ENCODE results near the gene OSM. TPM values are rescaled to one million over a fixed set of nuclear protein-coding genes. Genes with fewer than 3 reads are reported as not detected.

The OSM gene
- total RNA-seq, 4 donors from 2014 or later: 0.76 to 8.8 (median 0.76) TPM; not detected in 1

GRCh38 chr22:30297991-30298701 lies 31.5 kb upstream of the OSM start:
- no peaks in the 10 kb centered on the region for H3K4me1 ChIP-seq
- no peaks in the 10 kb centered on the region for H3K9me3 ChIP-seq
- no peaks in the 10 kb centered on the region for H3K27me3 ChIP-seq
- no peak for DNase-seq
- TF ChIP-seq CTCF (IDR thresholded peaks at IDR 0.05): no peak
- H3K4me3 ChIP-seq: no peak overlapping the region
- H3K27ac ChIP-seq: no peak overlapping the region
- intact Hi-C loops (cut with DNase I; ENCODE audit: low total_unique reads): no loop called here
- no peaks in the 10 kb centered on the region for H3K36me3 ChIP-seq

GRCh38 chr22:30297276-30297990 lies 30.8 kb upstream of the OSM start:
- no peaks in the 10 kb centered on the region for H3K4me1 ChIP-seq
- no peaks in the 10 kb centered on the region for H3K27me3 ChIP-seq
- no peak overlapping the region for H3K4me3 ChIP-seq
- no peaks in the 10 kb centered on the region for H3K9me3 ChIP-seq
- intact Hi-C loops (cut with DNase I; ENCODE audit: low total_unique reads): no loop called here
- no peak for TF ChIP-seq POLR2A (IDR thresholded peaks at IDR 0.05)
- no peak for TF ChIP-seq CTCF (IDR thresholded peaks at IDR 0.05)
- H3K27ac ChIP-seq: no peak overlapping the region
- H3K36me3 ChIP-seq: no peaks in the 10 kb centered on the region
- DNase-seq: no peak

GRCh38 chr22:30296833-30297232 lies 30.2 kb upstream of the OSM start:
- no peak overlapping the region for H3K27ac ChIP-seq
- DNase-seq: no peak
- intact Hi-C loops (cut with DNase I; ENCODE audit: low total_unique reads): no loop called here
- H3K9me3 ChIP-seq: no peaks in the 10 kb centered on the region
- H3K4me1 ChIP-seq: no peaks in the 10 kb centered on the region
- H3K36me3 ChIP-seq: no peaks in the 10 kb centered on the region
- TF ChIP-seq CTCF (IDR thresholded peaks at IDR 0.05): no peak
- TF ChIP-seq POLR2A (IDR thresholded peaks at IDR 0.05): no peak
- H3K4me3 ChIP-seq: no peak overlapping the region
- H3K27me3 ChIP-seq: no peaks in the 10 kb centered on the region

GRCh38 chr22:30296324-30296723 lies 29.7 kb upstream of the OSM start:
- Histone ChIP-seq H3K4me3 (no peak overlapping the region), H3K27ac (no peak overlapping the region), H3K36me3 (no peaks in the 10 kb centered on the region), H3K4me1 (peaks cover 0 to 3% of the 10 kb centered on the region in 2 donors), H3K27me3 (no peaks in the 10 kb centered on the region), H3K9me3 (no peaks in the 10 kb centered on the region)
- intact Hi-C loops (cut with DNase I; ENCODE audit: low total_unique reads): no loop called here
- TF ChIP-seq CTCF (IDR thresholded peaks at IDR 0.05) (no peak), POLR2A (IDR thresholded peaks at IDR 0.05) (no peak)
- DNase-seq: no peak

- Histone ChIP-seq H3K4me3 (no peak overlapping the region), H3K27ac (no peak overlapping the region), H3K27me3 (no peaks in the 10 kb centered on the region), H3K4me1 (peaks cover 3 to 8% of the 10 kb centered on the region in 2 donors), H3K36me3 (no peaks in the 10 kb centered on the region), H3K9me3 (no peaks in the 10 kb centered on the region)
- DNase-seq: no peak
- TF ChIP-seq POLR2A (IDR thresholded peaks at IDR 0.05): no peak
- no peak for TF ChIP-seq CTCF (IDR thresholded peaks at IDR 0.05)
- intact Hi-C loops (cut with DNase I; ENCODE audit: low total_unique reads): no loop called here
These were observed 28.9 kb upstream of the OSM start for GRCh38 chr22:30295576-30295975.
